Neural progenitor cell (in vitro differentiated cells): Measurements from ENCODE around the gene GPR3. TPM values are rescaled to one million over a fixed set of nuclear protein-coding genes. Genes with fewer than 3 reads are reported as not detected.

Experiments used
- DNase-seq: peaks from one replicate; pipeline ENCODE4 v3.0.0-alpha.2; 2016; ENCODE audit warnings: low spot score
- H2AFZ ChIP-seq: fragments of 200-600 bp; sonication (generic); replicated peaks from 2 replicates; pipeline ENCODE4 v1.6.1; 2016; ENCODE audit warnings: antibody characterized with exemption
- H3F3A ChIP-seq: fragments of 200-600 bp; sonication (generic); 2 replicates; pipeline ENCODE4 v1.6.1; 2016; ENCODE audit warnings: antibody characterized with exemption, low read depth
- H3K27ac ChIP-seq: fragments of 200-600 bp; sonication (generic); 2 replicates; pipeline ENCODE4 v1.5.1; 2016; ENCODE audit warnings: mild to moderate bottlenecking
- H3K27me3 ChIP-seq: fragments of 200-600 bp; sonication (generic); 2 replicates; pipeline ENCODE4 v1.6.1; 2016; ENCODE audit warnings: mild to moderate bottlenecking, moderate library complexity
- H3K36me3 ChIP-seq: fragments of 200-600 bp; sonication (generic); 2 replicates; pipeline ENCODE4 v1.5.1; 2016
- H3K4me1 ChIP-seq: fragments of 200-600 bp; sonication (generic); 2 replicates; pipeline ENCODE4 v1.6.1; 2016; ENCODE audit warnings: mixed run types
- H3K4me2 ChIP-seq: fragments of 200-600 bp; sonication (generic); 2 replicates; pipeline ENCODE4 v1.6.1; 2016
- H3K4me3 ChIP-seq: fragments of 200-600 bp; sonication (generic); 2 replicates; pipeline ENCODE4 v1.5.1; 2016
- H3K79me2 ChIP-seq: fragments of 200-600 bp; sonication (generic); 2 replicates; pipeline ENCODE4 v1.6.1; 2016; ENCODE audit warnings: low read depth
- H3K9ac ChIP-seq: fragments of 200-600 bp; sonication (generic); 2 replicates; pipeline ENCODE4 v1.6.1; 2016
- H3K9me3 ChIP-seq: fragments of 200-600 bp; sonication (generic); 2 replicates; pipeline ENCODE4 v1.5.1; 2016; ENCODE audit warnings: low read depth
- H4K20me1 ChIP-seq: fragments of 200-600 bp; sonication (generic); 2 replicates; pipeline ENCODE4 v1.6.1; 2016; ENCODE audit warnings: low read depth
- H3K27ac Mint-ChIP-seq: 3 replicates; pipeline ENCODE4 v1.8.0; 2021; ENCODE audit warnings: mixed read lengths
- H3K27me3 Mint-ChIP-seq: 2 replicates; pipeline ENCODE4 v1.8.0; 2022; ENCODE audit warnings: low read depth, mild to moderate bottlenecking, inconsistent platforms, moderate library complexity, mixed read lengths; ENCODE audit not compliant: insufficient read depth
- H3K36me3 Mint-ChIP-seq: 3 replicates; pipeline ENCODE4 v1.8.0; 2021; ENCODE audit warnings: mixed read lengths
- H3K4me1 Mint-ChIP-seq: 3 replicates; pipeline ENCODE4 v1.8.0; 2021; ENCODE audit warnings: mixed read lengths
- H3K4me3 Mint-ChIP-seq: 3 replicates; pipeline ENCODE4 v1.8.0; 2021; ENCODE audit warnings: mild to moderate bottlenecking, moderate library complexity, mixed read lengths
- H3K9me3 Mint-ChIP-seq: 3 replicates; pipeline ENCODE4 v1.8.0; 2020; ENCODE audit warnings: mixed read lengths
- EZH2 ChIP-seq: fragments of 200-600 bp; sonication (generic); IDR thresholded peaks from 2 replicates; pipeline ENCODE4 v1.6.1; 2017; ENCODE audit warnings: antibody characterized with exemption, mild to moderate bottlenecking, moderate library complexity
- EZH2phosphoT487 ChIP-seq: fragments of 200-600 bp; sonication (generic); IDR thresholded peaks from 2 replicates; pipeline ENCODE4 v1.6.1; 2017; ENCODE audit warnings: antibody characterized with exemption
- total RNA-seq: library from RNA; depleted of rRNA; stranded (reverse); fragments of >200 nt; gene quantifications from 2 replicates; pipeline ENCODE4 v1.2.3, GENCODE V29; 2015; ENCODE audit warnings: low replicate concordance
- TF ChIP-seq, protein P1 (sequence below): fragments of 200-600 bp; sonication (generic); IDR thresholded peaks from 2 replicates; pipeline ENCODE4 v1.5.1; 2017; ENCODE audit warnings: antibody characterized with exemption, mild to moderate bottlenecking

Gene GPR3
- total RNA-seq, 1 donor from 2014 or later: 3.1 TPM

DNA sequence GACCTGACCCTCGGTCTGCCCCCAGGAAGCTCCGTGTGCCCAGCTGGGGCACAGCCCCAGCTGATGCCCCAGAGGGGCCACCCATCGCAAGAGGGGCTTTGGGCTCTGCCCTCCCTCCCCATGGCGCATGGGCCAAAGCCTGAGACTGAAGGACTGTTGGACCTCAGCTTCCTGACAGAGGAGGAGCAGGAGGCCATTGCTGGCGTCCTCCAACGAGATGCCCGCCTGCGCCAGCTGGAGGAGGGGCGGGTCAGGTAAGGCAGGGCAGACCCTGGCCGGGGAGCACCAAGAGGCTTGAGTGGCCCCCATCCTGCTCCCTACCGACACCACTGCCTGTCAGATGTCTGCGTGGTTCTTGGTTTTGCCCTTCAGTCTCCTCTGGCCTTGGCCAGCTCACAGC is 47.1 kb upstream of the GPR3 start:
- TF ChIP-seq, protein P1, sequence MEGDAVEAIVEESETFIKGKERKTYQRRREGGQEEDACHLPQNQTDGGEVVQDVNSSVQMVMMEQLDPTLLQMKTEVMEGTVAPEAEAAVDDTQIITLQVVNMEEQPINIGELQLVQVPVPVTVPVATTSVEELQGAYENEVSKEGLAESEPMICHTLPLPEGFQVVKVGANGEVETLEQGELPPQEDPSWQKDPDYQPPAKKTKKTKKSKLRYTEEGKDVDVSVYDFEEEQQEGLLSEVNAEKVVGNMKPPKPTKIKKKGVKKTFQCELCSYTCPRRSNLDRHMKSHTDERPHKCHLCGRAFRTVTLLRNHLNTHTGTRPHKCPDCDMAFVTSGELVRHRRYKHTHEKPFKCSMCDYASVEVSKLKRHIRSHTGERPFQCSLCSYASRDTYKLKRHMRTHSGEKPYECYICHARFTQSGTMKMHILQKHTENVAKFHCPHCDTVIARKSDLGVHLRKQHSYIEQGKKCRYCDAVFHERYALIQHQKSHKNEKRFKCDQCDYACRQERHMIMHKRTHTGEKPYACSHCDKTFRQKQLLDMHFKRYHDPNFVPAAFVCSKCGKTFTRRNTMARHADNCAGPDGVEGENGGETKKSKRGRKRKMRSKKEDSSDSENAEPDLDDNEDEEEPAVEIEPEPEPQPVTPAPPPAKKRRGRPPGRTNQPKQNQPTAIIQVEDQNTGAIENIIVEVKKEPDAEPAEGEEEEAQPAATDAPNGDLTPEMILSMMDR: no peak
- no peak for TF ChIP-seq EZH2phosphoT487
- no peak for TF ChIP-seq EZH2
- no peaks in the 10 kb centered on the region for H3K79me2 ChIP-seq
- no peak overlapping the region for H3K27ac Mint-ChIP-seq

DNA sequence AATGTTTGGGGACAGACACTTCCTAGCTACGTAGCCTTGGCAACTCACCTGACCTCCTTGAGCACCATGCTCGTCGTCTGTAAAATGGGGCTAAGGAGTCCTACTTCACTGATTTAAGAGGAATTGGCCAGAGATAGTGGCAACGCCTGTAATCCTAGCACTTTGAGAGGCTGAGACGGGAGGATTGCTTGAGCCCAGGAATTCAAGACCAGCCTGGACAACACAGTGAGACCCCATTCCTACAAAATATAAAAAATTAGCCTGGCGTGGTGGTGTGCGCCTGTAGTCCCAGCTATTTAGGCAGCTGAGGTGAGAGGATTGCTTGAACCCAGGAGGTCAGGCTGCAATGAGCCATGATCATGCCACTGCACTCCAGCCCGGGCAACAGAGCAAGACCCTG is 46.1 kb upstream of the GPR3 start:
- Mint-ChIP-seq H3K27ac (no peak overlapping the region), H3K9me3 (no peaks in the 10 kb centered on the region), H3K27me3 (peaks cover 35% of the 10 kb centered on the region), H3K4me1 (peaks cover 32% of the 10 kb centered on the region), H3K4me3 (no peak overlapping the region), H3K36me3 (no peaks in the 10 kb centered on the region)
- no peak overlapping the region for H3K9ac ChIP-seq
- peaks cover 14% of the 10 kb centered on the region for H3K27me3 ChIP-seq
- H3F3A ChIP-seq: peaks cover 34% of the 10 kb centered on the region
- no peaks in the 10 kb centered on the region for H3K9me3 ChIP-seq
- no peak overlapping the region for H3K27ac ChIP-seq
- no peaks in the 10 kb centered on the region for H4K20me1 ChIP-seq
- no peak overlapping the region for H3K4me2 ChIP-seq
- no peak for TF ChIP-seq EZH2phosphoT487
- TF ChIP-seq, protein P1: no peak
- no peak for TF ChIP-seq EZH2
- H3K4me1 ChIP-seq: peaks cover 27% of the 10 kb centered on the region
- H3K79me2 ChIP-seq: no peaks in the 10 kb centered on the region
- H3K4me3 ChIP-seq: no peak overlapping the region
- no peak for DNase-seq
- no peaks in the 10 kb centered on the region for H3K36me3 ChIP-seq
- no peak overlapping the region for H2AFZ ChIP-seq

More for the DNA sequence above, 47.1 kb upstream of the GPR3 start:
- Histone ChIP-seq H3K27ac (no peak overlapping the region), H3K4me2 (no peak overlapping the region), H3F3A (peaks cover 30% of the 10 kb centered on the region), H3K9me3 (no peaks in the 10 kb centered on the region), H4K20me1 (no peaks in the 10 kb centered on the region), H3K9ac (no peak overlapping the region), H3K27me3 (peaks cover 9% of the 10 kb centered on the region), H2AFZ (no peak overlapping the region), H3K36me3 (no peaks in the 10 kb centered on the region), H3K4me1 (peaks cover 34% of the 10 kb centered on the region), H3K4me3 (no peak overlapping the region)
- no peak for DNase-seq
- peaks cover 30% of the 10 kb centered on the region for H3K27me3 Mint-ChIP-seq
- H3K4me1 Mint-ChIP-seq: peaks cover 32% of the 10 kb centered on the region
- H3K9me3 Mint-ChIP-seq: no peaks in the 10 kb centered on the region
- no peak overlapping the region for H3K4me3 Mint-ChIP-seq
- no peaks in the 10 kb centered on the region for H3K36me3 Mint-ChIP-seq

DNA sequence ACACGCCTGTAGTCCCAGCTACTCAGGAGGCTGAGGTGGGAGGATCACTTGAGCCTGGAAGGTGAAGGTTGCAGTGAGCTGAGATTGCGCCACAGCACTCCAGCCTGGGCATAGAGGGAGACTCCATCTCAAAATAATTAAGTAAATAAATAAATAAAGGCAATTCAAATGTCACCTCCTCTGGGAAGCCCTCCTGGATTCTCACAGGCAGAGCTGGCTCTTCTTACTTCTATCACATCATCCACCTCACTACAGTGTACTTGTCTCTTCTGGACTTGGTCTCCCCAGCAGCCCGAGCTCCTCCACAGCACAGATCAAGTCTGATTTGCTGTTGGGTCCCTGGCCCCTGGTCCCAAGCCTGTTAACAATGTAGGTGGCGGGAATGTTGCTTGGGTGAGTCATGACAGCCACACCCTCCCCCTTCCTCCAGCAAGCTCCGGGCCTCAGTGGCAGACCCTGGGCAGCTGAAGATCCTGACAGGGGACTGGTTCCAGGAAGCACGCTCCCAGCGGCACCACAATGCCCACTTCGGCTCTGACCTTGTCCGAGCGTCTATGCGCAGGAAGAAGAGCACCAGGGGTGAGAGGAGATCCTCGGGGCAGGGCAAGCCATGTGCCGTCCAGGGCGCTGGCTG is 45.3 kb upstream of the GPR3 start:
- no peak for TF ChIP-seq EZH2phosphoT487
- no peak for TF ChIP-seq EZH2
- TF ChIP-seq, protein P1: no peak
- peaks cover 31% of the 10 kb centered on the region for H3F3A ChIP-seq
- Mint-ChIP-seq H3K27me3 (peaks cover 36% of the 10 kb centered on the region), H3K9me3 (no peaks in the 10 kb centered on the region), H3K4me1 (peaks cover 31% of the 10 kb centered on the region), H3K36me3 (no peaks in the 10 kb centered on the region), H3K27ac (no peak overlapping the region), H3K4me3 (no peak overlapping the region)
- no peaks in the 10 kb centered on the region for H4K20me1 ChIP-seq
- H3K4me1 ChIP-seq: peaks cover 23% of the 10 kb centered on the region
- no peak overlapping the region for H3K4me3 ChIP-seq
- H3K36me3 ChIP-seq: no peaks in the 10 kb centered on the region
- no peak overlapping the region for H3K27ac ChIP-seq
- peaks cover 14% of the 10 kb centered on the region for H3K27me3 ChIP-seq
- no peak overlapping the region for H3K9ac ChIP-seq
- no peaks in the 10 kb centered on the region for H3K79me2 ChIP-seq
- no peaks in the 10 kb centered on the region for H3K9me3 ChIP-seq
- no peak overlapping the region for H2AFZ ChIP-seq
- no peak for DNase-seq
- no peak overlapping the region for H3K4me2 ChIP-seq
